ENCODE results near the gene FMO5.

- TF ChIP-seq CTCF (IDR thresholded peaks at IDR 0.05) (no peak), POLR2A (IDR thresholded peaks at IDR 0.05; ENCODE audit: low read depth) (no peak), POLR2AphosphoS5 (IDR thresholded peaks at IDR 0.05) (no peak), EP300 (IDR thresholded peaks at IDR 0.05) (no peak)
Measured at GRCh38 chr1:147243841-147244240, 18.7 kb upstream of the FMO5 start.

All from esophagus muscularis mucosa (tissue), 4 donors.